ENCODE results near the gene PIK3C2G. TPM values are rescaled to one million over a fixed set of nuclear protein-coding genes. Genes with fewer than 3 reads are reported as not detected.

Gene PIK3C2G, protein sequence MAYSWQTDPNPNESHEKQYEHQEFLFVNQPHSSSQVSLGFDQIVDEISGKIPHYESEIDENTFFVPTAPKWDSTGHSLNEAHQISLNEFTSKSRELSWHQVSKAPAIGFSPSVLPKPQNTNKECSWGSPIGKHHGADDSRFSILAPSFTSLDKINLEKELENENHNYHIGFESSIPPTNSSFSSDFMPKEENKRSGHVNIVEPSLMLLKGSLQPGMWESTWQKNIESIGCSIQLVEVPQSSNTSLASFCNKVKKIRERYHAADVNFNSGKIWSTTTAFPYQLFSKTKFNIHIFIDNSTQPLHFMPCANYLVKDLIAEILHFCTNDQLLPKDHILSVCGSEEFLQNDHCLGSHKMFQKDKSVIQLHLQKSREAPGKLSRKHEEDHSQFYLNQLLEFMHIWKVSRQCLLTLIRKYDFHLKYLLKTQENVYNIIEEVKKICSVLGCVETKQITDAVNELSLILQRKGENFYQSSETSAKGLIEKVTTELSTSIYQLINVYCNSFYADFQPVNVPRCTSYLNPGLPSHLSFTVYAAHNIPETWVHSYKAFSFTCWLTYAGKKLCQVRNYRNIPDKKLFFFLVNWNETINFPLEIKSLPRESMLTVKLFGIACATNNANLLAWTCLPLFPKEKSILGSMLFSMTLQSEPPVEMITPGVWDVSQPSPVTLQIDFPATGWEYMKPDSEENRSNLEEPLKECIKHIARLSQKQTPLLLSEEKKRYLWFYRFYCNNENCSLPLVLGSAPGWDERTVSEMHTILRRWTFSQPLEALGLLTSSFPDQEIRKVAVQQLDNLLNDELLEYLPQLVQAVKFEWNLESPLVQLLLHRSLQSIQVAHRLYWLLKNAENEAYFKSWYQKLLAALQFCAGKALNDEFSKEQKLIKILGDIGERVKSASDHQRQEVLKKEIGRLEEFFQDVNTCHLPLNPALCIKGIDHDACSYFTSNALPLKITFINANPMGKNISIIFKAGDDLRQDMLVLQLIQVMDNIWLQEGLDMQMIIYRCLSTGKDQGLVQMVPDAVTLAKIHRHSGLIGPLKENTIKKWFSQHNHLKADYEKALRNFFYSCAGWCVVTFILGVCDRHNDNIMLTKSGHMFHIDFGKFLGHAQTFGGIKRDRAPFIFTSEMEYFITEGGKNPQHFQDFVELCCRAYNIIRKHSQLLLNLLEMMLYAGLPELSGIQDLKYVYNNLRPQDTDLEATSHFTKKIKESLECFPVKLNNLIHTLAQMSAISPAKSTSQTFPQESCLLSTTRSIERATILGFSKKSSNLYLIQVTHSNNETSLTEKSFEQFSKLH (N-terminal part only)
- not detected for polyA plus RNA-seq (2013, experiment 1 of 4)
- polyA plus RNA-seq (2013, experiment 2 of 4) = not detected
- not detected for polyA plus RNA-seq (2013, experiment 3 of 4)
- not detected for polyA plus RNA-seq (2013, experiment 4 of 4)

DNA sequence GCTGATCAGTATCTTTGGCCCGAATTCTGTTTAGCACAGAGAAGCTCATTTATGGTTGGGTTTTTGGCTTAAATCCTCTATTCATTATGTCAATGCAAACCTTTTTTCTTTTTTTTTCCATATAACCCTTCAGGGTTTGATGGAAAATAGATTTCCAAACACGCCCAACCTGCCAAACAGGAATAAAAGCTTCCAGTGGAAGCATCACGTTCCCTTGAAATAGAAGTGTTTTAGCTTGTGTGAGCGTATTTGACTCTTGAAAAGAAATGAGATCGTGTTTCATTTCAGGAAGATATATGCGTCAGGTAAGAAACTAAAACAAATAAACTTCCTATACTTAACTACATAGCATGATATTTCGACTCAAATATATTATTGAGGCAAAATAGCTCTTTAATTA lies at the start of gene PIK3C2G:
PIK3C2G (plus strand) TSS at position 246 of the 400 bp plus-strand sequence. CDS start 20,564 bp downstream, outside the sequence.
- Histone ChIP-seq H3K36me3 (ENCODE audit: control insufficient read depth, insufficient read depth, low read length) (no peaks in the 10 kb centered on the region), H3K4me3 (ENCODE audit: insufficient read depth, low read depth, low read length) (no peak within 1 kb of the TSS), H3K9me3 (ENCODE audit: control insufficient read depth, low read length) (no peaks in the 10 kb centered on the region), H3K27ac (ENCODE audit: insufficient read depth, low read depth, low read length, poor library complexity, severe bottlenecking) (no peak within 1 kb of the TSS), H3K4me1 (ENCODE audit: control insufficient read depth, insufficient read depth, low read length) (no peaks in the 10 kb centered on the region), H3K27me3 (ENCODE audit: control insufficient read depth, insufficient read depth, low read length, poor library complexity, severe bottlenecking) (no peaks in the 10 kb centered on the region)
- WGBS, 2 experiments = 94 to 97% methylated on average over 3 to 6 of the region's 7 CpGs

DNA sequence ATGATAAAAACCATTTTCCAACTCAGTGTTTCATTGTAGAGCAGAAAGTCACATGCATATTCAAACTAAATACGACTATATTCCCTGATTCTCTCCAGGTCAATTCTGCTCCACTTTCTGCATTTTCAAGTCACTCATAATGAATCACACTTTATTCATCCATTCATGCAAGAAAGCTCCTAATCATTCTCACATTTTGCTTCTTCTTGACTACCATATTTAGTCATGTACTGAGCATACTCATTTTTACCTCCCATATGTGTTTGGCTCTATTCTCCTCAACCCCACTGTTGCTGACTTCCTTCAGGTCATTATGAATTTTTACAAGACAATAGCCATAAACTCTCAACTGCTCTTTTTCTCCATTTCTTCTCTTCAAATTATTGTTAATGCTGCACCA lies 43.4 kb upstream of the PIK3C2G start:
- no peaks in the 10 kb centered on the region for H3K9me3 ChIP-seq (ENCODE audit: control insufficient read depth, low read length)
- no peaks in the 10 kb centered on the region for H3K36me3 ChIP-seq (ENCODE audit: control insufficient read depth, insufficient read depth, low read length)
- 90 to 92% methylated on average over 1 of the region's 1 CpG for WGBS, 2 experiments

DNA sequence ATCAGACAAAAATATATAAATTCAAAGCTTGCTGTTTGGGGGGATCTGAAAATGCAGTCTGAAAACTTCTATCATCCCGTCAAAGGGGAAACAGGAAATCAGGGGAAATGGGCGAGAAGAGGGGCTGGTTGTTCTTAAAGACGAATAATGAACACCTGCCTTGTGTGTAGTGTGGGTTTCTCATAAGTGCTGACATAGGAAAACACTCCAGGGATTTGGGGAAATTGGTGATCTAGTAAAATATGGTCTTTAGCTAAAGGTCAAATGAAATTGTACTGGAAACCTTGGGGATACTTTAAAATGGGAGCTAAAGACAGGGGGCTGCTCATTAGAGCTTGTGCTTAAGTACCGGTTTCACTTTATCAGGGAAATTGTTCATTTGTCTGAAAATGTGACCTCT lies 39.6 kb upstream of the PIK3C2G start:
- WGBS, 2 experiments = 91 to 92% methylated on average over 4 of the region's 4 CpGs
- no peak overlapping the region for H3K4me3 ChIP-seq (ENCODE audit: insufficient read depth, low read depth, low read length)
- H3K9me3 ChIP-seq (ENCODE audit: control insufficient read depth, low read length) = no peaks in the 10 kb centered on the region

More for the DNA sequence above, 43.4 kb upstream of the PIK3C2G start:
- no peak overlapping the region for H3K27ac ChIP-seq (ENCODE audit: insufficient read depth, low read depth, low read length, poor library complexity, severe bottlenecking)
- H3K27me3 ChIP-seq (ENCODE audit: control insufficient read depth, insufficient read depth, low read length, poor library complexity, severe bottlenecking) = no peaks in the 10 kb centered on the region
- no peak overlapping the region for H3K4me3 ChIP-seq (ENCODE audit: insufficient read depth, low read depth, low read length)
- H3K4me1 ChIP-seq (ENCODE audit: control insufficient read depth, insufficient read depth, low read length) = no peaks in the 10 kb centered on the region

DNA sequence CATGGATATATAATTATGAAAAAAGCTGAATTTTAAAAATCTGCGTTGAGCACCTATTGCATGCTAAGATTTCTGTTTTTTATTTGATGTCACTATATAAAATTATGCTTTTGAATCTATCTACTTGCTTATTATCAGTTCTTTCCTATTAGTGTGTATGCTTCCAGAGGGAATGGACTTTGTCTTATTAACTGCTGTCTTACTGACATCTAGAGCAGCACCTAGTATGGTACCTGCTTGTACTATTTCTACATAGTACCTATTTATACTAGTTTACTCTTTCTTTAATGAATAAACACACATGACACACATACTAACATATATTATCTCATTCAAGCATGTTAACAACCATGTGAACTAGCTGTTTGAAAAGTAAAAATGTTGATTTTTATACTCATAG lies 38.6 kb upstream of the PIK3C2G start:
- H3K27me3 ChIP-seq (ENCODE audit: control insufficient read depth, insufficient read depth, low read length, poor library complexity, severe bottlenecking) = no peaks in the 10 kb centered on the region
- H3K4me1 ChIP-seq (ENCODE audit: control insufficient read depth, insufficient read depth, low read length) = no peaks in the 10 kb centered on the region
- no peaks in the 10 kb centered on the region for H3K9me3 ChIP-seq (ENCODE audit: control insufficient read depth, low read length)
- 88 to 100% methylated on average over 1 of the region's 1 CpG for WGBS, 2 experiments
- H3K27ac ChIP-seq (ENCODE audit: insufficient read depth, low read depth, low read length, poor library complexity, severe bottlenecking) = no peak overlapping the region
- H3K36me3 ChIP-seq (ENCODE audit: control insufficient read depth, insufficient read depth, low read length) = no peaks in the 10 kb centered on the region
- H3K4me3 ChIP-seq (ENCODE audit: insufficient read depth, low read depth, low read length) = no peak overlapping the region

More for the DNA sequence above, 39.6 kb upstream of the PIK3C2G start:
- Histone ChIP-seq H3K36me3 (ENCODE audit: control insufficient read depth, insufficient read depth, low read length) (no peaks in the 10 kb centered on the region), H3K4me1 (ENCODE audit: control insufficient read depth, insufficient read depth, low read length) (no peaks in the 10 kb centered on the region), H3K27me3 (ENCODE audit: control insufficient read depth, insufficient read depth, low read length, poor library complexity, severe bottlenecking) (no peaks in the 10 kb centered on the region), H3K27ac (ENCODE audit: insufficient read depth, low read depth, low read length, poor library complexity, severe bottlenecking) (no peak overlapping the region)

DNA sequence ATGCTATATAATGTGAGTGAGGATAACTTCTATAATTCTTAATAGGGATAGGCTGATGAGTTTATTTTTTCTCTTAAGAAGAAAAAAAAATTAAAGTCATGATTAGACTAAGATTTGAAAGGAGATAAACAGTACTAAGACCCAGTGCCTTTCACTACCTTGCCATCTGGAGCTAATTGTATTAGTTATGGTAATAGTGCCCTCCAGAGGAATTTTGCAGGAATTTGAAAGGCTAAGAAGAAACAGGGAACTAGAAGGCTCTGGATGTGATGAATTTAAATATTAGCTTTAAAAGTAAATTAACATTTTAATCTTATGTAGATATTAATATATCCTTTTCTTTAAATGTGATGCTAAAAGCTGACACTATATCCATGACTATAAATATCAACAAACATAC lies 36.6 kb upstream of the PIK3C2G start:
- Histone ChIP-seq H3K27me3 (ENCODE audit: control insufficient read depth, insufficient read depth, low read length, poor library complexity, severe bottlenecking) (no peaks in the 10 kb centered on the region), H3K36me3 (ENCODE audit: control insufficient read depth, insufficient read depth, low read length) (no peaks in the 10 kb centered on the region), H3K9me3 (ENCODE audit: control insufficient read depth, low read length) (no peaks in the 10 kb centered on the region), H3K4me3 (ENCODE audit: insufficient read depth, low read depth, low read length) (no peak overlapping the region), H3K27ac (ENCODE audit: insufficient read depth, low read depth, low read length, poor library complexity, severe bottlenecking) (no peak overlapping the region), H3K4me1 (ENCODE audit: control insufficient read depth, insufficient read depth, low read length) (no peaks in the 10 kb centered on the region)

DNA sequence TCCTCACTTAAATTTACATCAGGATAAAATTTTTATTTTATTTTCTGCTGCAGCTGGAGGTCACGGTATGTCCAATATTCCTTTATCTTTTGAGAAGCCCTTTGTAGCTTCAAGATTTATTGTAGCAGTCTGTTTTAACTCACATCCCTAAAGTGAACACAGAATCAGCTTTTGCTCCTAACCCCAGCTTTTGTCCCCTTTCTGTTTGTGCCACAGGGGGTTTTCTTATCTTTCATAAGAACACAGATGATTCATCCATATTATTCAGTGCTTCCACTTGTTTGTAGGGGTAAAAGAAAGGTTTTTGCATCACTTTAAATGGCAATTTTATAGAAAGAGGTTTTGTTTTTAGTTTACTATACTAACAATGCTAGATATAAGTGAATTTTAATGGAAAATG lies 21.8 kb upstream of the PIK3C2G start:
- Histone ChIP-seq H3K4me3 (ENCODE audit: insufficient read depth, low read depth, low read length) (no peak overlapping the region), H3K9me3 (ENCODE audit: control insufficient read depth, low read length) (no peaks in the 10 kb centered on the region), H3K4me1 (ENCODE audit: control insufficient read depth, insufficient read depth, low read length) (no peaks in the 10 kb centered on the region), H3K36me3 (ENCODE audit: control insufficient read depth, insufficient read depth, low read length) (no peaks in the 10 kb centered on the region), H3K27me3 (ENCODE audit: control insufficient read depth, insufficient read depth, low read length, poor library complexity, severe bottlenecking) (no peaks in the 10 kb centered on the region), H3K27ac (ENCODE audit: insufficient read depth, low read depth, low read length, poor library complexity, severe bottlenecking) (no peak overlapping the region)
- 90 to 92% methylated on average over 1 of the region's 1 CpG for WGBS, 2 experiments

DNA sequence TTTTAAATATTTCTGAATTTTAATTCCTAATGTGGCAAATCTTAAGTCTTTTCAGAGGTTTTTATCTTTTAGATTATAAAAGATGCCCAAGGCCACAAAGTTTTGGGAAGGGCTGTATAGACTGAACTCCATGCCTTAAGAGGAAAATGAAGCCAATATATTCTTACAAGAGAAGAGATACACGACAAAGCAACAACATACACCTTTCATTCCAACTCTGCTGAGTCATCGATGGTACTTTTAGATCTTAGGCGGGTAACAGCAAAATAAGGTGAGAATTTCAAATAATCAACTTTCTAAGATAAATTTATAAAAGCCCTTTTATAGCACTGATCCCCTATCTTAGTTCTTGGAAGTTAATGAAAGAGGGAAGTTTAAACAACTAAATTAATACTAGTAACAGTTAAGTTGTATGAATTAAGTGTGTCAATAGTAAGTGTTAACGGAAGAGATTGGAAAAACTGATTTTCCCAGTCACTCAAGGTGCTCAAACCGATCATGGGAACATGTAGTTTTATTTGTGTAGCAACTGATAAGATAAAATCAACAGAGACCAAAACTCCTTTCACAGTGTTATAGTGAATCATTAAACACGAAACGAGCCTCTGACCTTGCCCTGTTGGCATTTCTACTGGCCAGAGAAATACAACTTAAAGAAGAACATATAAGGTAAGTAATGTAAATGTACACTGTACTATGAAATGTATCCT lies 18.8 kb upstream of the PIK3C2G start:
- H3K27me3 ChIP-seq (ENCODE audit: control insufficient read depth, insufficient read depth, low read length, poor library complexity, severe bottlenecking) = no peaks in the 10 kb centered on the region
- no peak overlapping the region for H3K4me3 ChIP-seq (ENCODE audit: insufficient read depth, low read depth, low read length)
- no peaks in the 10 kb centered on the region for H3K36me3 ChIP-seq (ENCODE audit: control insufficient read depth, insufficient read depth, low read length)
- no peak overlapping the region for H3K27ac ChIP-seq (ENCODE audit: insufficient read depth, low read depth, low read length, poor library complexity, severe bottlenecking)
- H3K4me1 ChIP-seq (ENCODE audit: control insufficient read depth, insufficient read depth, low read length) = no peaks in the 10 kb centered on the region
- WGBS, 2 experiments = 79 to 91% methylated on average over 3 to 7 of the region's 7 CpGs
- no peaks in the 10 kb centered on the region for H3K9me3 ChIP-seq (ENCODE audit: control insufficient read depth, low read length)

DNA sequence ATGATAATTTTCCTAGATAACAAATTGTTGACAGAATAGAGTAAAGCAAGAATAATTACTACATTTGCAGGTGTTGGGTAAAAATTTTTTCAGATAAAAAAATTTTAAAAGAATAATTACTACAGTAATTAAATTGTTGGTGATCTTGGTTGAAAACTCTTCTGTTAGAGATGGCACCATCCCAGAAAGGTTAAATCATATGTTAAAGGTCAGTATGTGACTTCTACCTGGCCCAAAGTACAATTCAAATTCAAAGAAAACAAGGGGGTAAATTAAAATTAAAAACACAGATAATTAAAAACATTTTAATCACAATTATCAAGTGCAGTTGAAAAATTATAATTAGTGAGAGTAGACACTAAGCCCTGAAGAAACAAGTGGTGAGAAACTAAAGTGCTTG lies 18.1 kb upstream of the PIK3C2G start:
- H3K36me3 ChIP-seq (ENCODE audit: control insufficient read depth, insufficient read depth, low read length) = no peaks in the 10 kb centered on the region
- no peaks in the 10 kb centered on the region for H3K4me1 ChIP-seq (ENCODE audit: control insufficient read depth, insufficient read depth, low read length)
- no peak overlapping the region for H3K4me3 ChIP-seq (ENCODE audit: insufficient read depth, low read depth, low read length)
- no peaks in the 10 kb centered on the region for H3K9me3 ChIP-seq (ENCODE audit: control insufficient read depth, low read length)
- H3K27me3 ChIP-seq (ENCODE audit: control insufficient read depth, insufficient read depth, low read length, poor library complexity, severe bottlenecking) = no peaks in the 10 kb centered on the region
- no peak overlapping the region for H3K27ac ChIP-seq (ENCODE audit: insufficient read depth, low read depth, low read length, poor library complexity, severe bottlenecking)

DNA sequence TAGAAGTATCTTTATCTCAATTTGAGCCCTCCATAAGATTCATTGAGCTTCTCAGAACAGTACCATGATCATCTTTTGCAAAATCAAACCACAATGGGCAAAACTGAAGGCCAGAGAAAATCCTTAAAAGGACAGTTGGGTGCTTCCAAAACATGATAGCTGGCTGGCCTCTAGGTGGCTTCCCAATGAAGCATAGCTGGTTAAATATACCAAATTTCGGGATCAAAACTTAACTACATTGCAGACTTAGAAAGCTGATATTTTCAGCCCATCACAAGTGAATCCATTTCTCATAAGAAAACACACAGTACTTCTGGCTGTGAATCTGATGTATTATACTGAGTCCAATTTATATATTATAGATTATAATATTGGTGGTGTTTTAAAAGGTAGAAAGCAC lies 15.3 kb upstream of the PIK3C2G start:
- Histone ChIP-seq H3K27ac (ENCODE audit: insufficient read depth, low read depth, low read length, poor library complexity, severe bottlenecking) (no peak overlapping the region), H3K36me3 (ENCODE audit: control insufficient read depth, insufficient read depth, low read length) (no peaks in the 10 kb centered on the region), H3K4me1 (ENCODE audit: control insufficient read depth, insufficient read depth, low read length) (no peaks in the 10 kb centered on the region), H3K9me3 (ENCODE audit: control insufficient read depth, low read length) (no peaks in the 10 kb centered on the region), H3K4me3 (ENCODE audit: insufficient read depth, low read depth, low read length) (no peak overlapping the region), H3K27me3 (ENCODE audit: control insufficient read depth, insufficient read depth, low read length, poor library complexity, severe bottlenecking) (no peaks in the 10 kb centered on the region)
- 82 to 91% methylated on average over 1 of the region's 1 CpG for WGBS, 2 experiments
